GM21619 (cell line): ENCODE data around the gene KRTAP10-12.

Experiments
- ATAC-seq: cut with Tn5 transposase; IDR thresholded peaks from one replicate; pipeline ENCODE4 v1.9.1; 2021; ENCODE audit not compliant: unreplicated experiment

The KRTAP10-12 gene

DNA sequence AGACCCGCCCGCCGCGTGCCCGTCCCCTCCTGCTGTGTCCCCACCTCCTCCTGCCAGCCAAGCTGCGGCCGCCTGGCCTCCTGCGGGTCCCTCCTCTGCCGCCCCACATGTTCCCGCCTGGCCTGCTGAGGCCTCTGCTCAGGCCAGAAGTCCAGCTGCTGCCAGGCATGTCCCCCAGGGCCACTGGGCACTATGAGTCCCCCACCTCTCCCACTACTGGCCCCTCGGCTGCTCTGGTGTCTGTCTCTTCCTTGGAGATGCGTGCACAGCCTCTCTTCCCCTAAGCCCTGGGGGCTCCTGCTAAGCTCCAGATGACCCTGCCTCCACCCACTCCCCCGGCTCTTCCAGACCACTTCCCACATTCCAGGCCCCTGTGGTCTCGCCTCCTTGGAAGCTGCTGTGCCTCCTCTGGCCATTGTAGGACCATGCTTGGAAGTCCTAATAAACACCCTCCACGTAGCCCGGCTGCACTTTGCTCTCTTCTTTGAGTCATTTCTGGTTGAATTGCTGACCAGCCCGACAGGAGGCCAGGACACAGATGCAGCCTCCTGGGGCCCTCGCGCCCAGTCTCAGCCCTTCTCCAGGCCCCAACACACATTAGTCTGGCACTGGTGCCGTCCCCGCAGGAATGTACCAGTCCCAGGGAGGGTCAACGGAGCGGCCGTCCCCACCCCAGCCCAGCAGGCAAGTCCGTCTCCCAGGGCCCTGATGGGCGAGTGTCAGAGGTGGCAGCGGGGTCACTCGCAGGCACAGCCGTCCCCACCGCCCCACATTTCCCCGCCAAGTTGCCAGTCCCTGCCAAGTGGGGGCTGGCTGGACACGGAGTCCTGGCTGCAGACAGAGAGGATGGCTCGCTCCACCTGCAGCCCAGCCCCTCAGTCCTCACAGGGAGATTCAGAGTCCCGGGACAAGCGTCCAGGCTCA lies 1.1 kb downstream of the KRTAP10-12 start:
- ATAC-seq, result no peak

GRCh38 chr21:44699502-44700001 lies 2.6 kb downstream of the KRTAP10-12 start:
- ATAC-seq, result no peak

DNA sequence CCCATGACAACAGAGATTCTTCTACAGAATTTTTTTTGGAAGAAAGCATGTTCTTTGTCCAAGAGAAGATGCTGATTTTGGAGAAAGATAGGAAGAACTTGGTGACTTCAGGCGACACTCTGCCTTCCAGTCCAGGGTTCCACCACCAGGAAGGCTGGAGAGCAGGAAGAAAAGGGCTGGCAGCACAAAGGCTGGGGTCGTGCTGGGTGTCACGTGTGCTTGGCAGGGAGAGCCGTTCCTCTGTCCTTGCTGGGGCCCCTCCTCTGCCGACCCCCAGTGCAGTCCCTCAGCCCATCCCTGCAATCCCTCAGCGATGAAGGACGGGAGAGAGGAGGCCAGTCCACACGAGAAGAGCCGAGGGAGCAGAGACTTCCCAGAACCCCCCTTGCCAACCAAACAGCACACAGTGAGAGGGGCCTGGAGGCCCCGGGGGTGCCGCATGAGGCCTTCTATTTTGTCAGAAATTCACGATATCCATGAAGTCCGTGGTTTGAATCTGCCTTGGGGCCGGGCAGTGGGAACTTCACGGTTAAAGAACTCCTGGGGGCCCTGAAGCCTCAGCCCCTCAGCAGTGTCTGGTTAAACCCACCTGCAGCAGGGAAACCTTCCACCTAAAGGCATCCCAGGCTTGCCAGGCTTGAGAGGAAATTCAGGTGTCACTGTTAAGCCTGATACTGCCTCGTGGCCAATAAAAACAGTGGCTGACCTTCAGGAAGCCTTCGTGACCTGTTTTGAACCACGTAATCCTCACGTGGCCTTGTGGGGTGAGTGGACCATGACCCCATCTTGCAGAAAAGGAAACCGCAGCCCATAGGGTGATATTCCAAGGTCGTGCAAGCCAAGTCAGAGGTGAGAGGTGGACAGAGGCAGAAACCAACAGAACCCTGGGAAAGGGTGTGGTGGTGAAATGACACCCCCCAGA lies 3.4 kb downstream of the KRTAP10-12 start:
- ATAC-seq, result no peak

DNA sequence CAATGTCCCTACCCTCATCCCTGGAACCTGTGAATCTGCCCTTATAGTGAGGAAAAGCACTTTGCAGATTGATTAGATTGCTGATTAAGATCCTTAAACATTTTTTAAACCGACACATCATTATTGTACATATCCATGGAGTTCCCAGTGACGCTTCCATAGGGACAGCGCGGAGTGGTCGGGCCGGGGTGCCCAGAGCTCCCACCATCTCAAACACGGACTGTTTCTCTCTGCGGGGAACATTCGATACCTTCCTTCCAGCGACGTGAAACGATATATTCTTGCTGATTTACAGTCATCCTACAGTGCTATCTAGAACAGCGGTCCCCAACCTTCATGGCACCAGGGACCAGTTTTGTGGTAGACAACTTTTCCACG lies 4.0 kb downstream of the KRTAP10-12 start:
- no peak for ATAC-seq

DNA sequence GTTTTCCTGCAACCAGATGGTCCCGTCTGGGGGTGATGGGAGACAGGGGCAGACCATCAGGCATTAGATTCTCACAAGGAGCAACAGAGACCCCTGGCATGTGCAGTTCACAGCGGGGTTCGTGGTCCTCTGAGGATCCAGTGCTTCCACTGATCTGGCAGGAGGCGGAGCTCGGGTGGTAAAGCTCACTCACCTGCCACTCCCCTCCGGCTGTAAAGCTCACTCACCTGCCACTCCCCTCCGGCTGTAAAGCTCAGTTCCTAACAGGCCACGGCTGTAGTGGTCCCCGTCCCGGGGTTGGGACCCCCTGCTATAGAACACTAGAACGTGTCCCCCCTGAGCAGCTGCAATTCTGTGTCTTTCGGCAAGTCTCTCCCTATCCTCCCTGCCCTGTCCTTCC lies 4.6 kb downstream of the KRTAP10-12 start:
- no peak for ATAC-seq

DNA sequence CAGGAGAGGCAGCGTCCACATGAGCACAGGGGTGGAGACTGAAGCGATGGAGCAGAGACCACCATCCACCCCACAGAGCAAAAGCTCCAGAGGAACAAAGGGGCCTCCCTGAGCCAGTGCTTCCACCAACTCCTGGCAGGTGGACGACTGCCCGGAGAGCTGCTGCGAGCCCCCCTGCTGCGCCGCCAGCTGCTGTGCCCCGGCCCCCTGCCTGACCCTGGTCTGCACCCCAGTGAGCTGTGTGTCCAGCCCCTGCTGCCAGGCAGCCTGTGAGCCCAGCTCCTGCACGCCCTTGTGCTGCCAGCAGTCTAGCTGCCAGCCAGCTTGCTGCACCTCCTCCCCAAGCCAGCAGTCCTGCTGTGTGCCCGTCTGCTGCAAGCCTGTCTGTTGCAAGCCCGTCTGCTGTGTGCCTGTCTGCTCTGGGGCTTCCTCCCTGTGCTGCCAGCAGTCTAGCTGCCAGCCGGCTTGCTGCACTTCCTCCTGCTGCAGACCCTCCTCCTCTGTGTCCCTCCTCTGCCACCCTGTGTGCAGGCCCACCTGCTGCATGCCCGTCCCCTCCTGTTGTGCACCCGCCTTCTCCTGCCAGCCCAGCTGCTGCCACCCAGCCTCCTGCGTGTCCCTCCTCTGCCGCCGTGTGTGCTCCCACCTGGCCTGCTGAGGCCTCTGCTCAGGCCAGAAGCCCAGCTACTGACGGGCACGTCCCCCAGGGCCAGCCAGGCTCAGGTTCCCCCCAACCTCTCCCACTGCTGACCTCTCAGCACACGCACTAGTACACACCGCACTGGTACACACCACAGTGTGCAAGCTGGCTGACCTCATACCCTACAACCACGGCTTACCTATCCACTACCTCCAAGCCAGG lies 5.4 kb downstream of the KRTAP10-12 start:
- no peak for ATAC-seq

DNA sequence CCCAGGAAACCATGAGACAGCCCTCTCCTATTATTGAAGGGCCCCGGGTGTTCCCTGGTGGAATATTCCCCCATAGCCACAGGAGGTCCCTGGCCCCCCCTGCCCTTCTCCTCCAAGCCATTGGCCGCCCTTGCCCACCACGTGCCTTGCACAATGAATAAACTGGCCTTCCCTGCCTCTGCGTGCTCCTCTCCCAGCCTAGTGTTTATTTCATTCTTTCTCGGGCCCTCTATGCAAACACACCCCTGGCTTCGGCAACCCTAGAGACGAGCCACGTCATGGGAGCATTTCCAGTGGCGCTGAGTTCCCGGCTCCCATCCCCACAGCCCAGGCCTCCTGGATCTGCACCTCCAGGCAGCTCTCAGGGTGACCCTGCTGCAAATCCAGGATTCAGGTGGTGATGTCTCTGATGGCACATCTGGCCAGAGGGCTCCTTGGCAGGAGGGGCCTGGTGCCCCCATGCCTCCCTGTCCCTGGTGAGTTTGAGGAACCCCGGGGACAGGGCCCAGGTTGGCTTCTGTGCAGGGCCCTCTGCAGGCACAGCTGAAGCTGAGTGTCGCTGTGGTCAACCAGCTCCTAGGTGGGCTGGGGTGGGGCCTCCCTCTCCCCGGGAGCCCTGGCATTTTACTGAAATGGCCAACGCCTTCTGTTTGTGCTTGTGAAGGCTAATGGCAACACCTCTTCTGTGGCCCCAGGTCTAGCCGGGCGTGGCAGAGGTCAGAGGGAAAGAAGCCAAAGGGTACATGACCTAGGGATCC lies 6.2 kb downstream of the KRTAP10-12 start:
- no peak for ATAC-seq

DNA sequence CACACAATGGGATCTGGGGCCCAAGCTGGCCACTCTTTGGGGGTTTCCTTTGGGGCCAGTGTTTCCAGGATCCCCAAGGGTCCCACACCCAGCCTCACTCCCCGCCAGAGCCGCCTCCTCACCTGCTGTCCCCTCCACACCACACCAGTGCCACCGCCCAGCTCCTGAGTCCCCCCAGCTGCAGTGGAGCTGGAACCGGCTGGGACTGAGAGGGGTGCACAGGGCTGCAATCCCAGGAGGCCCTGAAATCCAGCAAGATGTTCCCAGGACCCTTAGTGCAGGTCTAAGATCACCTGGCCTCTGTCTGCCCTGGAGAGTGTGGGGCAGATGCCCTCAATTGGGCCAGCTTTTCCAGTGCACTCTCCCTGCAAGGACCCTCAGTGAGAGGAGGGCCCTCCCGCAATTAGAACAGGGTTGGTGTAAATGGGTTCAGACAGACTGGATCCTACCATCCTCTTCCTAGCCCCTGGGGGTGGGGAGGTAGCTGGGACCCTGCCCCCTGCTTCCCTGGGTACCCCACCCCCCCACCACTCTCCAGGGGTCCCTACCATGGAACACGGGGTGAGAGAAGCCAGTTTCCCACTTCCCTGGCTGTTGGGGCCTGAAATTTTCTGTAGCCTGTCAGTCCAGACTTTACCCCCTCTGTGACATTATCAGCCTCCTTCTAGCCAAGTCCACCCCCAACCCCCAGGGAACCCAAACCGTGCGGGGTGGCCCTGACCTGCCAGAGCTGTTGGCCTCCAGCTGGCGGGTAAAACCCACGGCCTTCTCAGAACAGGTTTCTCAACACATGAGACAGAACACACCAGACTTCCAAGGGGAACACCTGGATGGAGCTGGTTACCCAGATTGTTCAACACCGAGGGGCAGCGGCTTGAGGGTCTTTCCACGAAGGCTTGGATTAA lies 7.0 kb downstream of the KRTAP10-12 start:
- ATAC-seq, result no peak

DNA sequence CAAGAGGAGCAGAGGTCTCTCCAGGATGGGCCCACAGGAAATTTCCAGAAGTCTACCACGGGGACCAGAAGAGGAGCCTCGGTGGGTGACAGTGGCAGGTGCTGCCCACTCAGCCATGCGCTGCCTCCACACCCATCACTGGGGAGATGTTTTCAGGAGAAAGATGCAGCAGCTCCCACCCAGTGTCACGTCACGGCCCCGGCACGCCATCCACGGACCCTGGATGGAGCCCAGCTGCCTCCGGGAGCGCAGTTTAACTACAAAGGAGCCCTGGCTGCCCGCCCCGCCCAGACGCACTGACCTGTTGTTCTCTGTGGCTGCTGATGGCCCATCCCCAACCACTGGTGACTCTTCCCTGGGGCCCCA lies 7.6 kb downstream of the KRTAP10-12 start:
- no peak for ATAC-seq

DNA sequence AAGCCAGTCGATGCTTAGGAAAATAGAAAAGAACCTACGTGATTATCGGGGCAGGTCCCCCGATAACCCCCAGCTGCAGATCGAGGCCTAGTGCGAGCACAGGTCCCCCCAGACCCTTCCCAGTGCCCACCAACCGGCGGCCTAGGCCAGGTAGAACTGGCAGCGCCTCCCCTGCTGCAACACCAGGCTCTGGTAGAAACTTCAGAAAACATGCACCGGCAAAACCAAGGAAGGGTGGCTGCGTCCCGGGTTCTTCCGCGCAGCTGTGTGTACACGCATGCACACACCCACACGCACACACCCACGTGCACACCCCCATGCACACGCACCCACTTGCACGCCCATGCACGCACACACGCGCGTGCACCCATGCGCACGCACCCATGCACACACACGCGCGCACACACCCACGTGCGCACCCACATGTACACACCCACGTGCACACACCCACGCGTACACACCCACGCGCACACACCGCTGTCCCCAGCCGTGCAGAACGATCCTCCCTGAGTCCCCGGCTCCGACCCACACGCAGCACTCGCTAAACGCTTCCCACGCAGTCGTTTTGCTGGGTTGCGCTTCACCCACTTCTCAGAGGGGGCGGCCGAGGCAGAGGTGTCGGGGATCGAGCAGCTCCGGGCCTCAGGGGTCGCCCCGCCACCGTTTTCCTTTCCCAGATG lies 9.2 kb downstream of the KRTAP10-12 start:
- ATAC-seq, result no peak

DNA sequence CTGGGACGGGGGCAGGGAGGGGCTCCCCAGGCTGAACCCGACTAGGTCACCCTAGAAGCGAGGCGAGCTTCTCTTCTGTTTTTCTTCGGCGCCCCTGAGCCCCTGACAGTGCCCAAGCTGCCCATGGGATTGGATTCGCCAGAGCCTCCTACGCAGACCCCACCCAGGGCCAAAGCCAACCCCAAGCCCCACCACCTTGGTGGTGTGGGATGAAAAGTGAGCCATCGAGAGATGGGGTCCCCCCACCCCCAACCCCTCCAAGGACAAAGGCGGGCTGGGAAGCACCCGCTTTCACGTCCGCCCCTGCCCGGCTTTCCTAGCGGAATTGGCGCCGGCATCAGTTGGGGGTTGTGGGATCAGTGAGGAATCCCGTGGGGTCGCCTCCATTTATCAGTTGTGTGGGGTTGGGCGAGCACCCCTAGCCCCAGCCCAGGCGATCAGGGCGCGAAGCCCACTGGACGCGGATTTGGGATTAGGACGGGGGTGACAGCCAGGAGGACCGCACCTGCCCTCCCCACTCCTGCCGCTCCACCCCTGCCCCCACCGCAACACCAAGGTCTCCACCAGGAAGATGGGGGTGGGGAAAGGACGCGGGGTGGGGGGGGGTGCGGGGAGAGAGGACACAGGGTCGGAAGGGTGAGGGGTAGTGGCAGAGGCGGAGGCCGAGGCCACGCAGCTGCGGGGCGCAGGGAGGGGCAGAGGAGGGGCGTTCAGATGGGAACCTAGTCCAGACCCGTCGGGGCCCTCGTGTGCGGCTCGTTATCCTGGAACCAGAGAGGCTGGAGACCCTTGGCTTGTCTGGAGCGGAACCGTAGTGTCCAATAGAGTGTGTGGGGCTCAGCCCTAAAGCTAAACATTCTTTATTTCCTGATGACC lies 10.0 kb downstream of the KRTAP10-12 start:
- no peak for ATAC-seq

GRCh38 chr21:44708213-44708865 lies 11.4 kb downstream of the KRTAP10-12 start:
- no peak for ATAC-seq

- ATAC-seq, result no peak
Observed at GRCh38 chr21:44708866-44709425, 12.0 kb downstream of the KRTAP10-12 start.

DNA sequence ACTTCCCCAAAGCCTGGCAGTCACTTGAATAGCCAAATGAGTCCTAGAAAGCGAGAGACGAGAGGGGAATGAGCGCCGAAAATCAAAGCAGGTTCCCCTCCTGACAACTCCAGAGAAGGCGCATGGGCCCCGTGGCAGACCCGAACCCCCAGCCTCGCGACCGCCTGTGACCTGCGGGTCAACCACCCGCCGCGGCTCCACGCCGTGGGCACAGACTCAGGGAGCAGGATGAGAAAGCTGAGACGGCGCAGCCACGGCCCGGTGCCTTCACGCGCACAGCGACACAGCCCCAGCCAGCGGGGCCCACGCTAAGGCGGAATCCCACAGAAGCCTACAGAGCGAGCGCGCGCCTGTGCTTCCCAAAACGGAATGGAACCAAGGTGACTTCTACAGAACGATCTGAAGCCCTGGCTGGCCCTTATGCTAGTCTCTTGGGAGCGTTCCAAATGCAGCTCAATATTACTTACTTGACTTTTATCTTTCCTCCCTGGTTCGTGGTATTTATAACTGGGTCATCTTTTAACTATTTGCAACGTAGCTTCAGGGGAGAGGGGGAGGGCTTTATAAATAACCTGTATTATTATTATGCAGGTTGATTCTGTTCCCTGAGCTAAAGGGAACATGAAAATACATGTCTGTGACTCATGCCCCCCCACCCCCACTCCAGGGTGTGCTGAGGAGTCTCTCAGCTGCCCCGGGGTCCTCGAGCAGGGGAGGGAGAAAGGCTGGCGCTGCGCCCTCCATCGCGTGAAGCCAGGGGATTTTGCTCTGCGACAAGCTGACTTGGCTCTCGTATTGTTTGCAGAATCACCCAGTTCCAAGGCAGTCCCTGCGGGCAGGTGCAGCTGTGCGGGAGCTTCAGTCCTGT lies 12.7 kb downstream of the KRTAP10-12 start:
- ATAC-seq, result no peak

GRCh38 chr21:44710294-44710665 lies 13.3 kb downstream of the KRTAP10-12 start:
- ATAC-seq, result no peak
